ENCODE data around the gene TYRP1. TPM values are rescaled to one million over a fixed set of nuclear protein-coding genes. Genes with fewer than 3 reads are reported as not detected.

TYRP1 gene
- total and polyA plus RNA-seq, 12 donors, result 0.11 to 0.12 TPM; not detected in 10

DNA sequence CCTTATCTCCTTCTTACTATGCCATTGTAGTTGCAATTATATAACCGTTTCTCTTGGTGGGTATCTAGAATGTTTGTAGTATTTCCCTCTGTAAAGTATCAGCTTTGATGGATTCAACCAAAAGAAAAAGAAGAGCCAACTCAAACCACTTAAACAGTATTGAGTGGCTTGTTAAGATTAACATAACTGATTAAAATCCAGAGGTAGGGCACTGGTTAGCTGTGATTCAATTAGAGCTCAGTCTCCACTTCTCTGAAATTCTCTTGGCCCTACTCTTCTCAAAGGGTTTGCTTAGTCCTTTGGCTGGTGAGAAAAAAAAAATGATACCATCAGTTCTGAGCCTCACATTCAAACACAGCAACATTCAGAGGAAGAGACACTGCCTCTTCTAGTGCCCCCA is 37.0 kb downstream of the TYRP1 start:
- no peaks in the 10 kb centered on the region for H3K9me3 ChIP-seq (replicated peaks in 1 of 3)
- TF ChIP-seq, protein P1, sequence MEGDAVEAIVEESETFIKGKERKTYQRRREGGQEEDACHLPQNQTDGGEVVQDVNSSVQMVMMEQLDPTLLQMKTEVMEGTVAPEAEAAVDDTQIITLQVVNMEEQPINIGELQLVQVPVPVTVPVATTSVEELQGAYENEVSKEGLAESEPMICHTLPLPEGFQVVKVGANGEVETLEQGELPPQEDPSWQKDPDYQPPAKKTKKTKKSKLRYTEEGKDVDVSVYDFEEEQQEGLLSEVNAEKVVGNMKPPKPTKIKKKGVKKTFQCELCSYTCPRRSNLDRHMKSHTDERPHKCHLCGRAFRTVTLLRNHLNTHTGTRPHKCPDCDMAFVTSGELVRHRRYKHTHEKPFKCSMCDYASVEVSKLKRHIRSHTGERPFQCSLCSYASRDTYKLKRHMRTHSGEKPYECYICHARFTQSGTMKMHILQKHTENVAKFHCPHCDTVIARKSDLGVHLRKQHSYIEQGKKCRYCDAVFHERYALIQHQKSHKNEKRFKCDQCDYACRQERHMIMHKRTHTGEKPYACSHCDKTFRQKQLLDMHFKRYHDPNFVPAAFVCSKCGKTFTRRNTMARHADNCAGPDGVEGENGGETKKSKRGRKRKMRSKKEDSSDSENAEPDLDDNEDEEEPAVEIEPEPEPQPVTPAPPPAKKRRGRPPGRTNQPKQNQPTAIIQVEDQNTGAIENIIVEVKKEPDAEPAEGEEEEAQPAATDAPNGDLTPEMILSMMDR (IDR thresholded peaks at IDR 0.05), result no peak
- TF ChIP-seq POLR2A (IDR thresholded peaks at IDR 0.05), result no peak
- no peak overlapping the region for H3K4me3 ChIP-seq
- no peak for DNase-seq
- intact Hi-C loops (cut with DNase I), result no loop called here
- H3K27ac ChIP-seq, result no peak overlapping the region
- no peaks in the 10 kb centered on the region for H3K4me1 ChIP-seq (replicated peaks in 1 of 2)
- no peaks in the 10 kb centered on the region for H3K36me3 ChIP-seq (replicated peaks in 1 of 2)
- no peaks in the 10 kb centered on the region for H3K27me3 ChIP-seq
- WGBS, 4 donors, result 67 to 90% (median 74%) methylated on average over 1 of the region's 1 CpG

- Histone ChIP-seq H3K27ac (no peak overlapping the region), H3K27me3 (no peaks in the 10 kb centered on the region), H3K36me3 (replicated peaks in 1 of 2) (no peaks in the 10 kb centered on the region), H3K4me3 (no peak overlapping the region), H3K4me1 (replicated peaks in 1 of 2) (no peaks in the 10 kb centered on the region), H3K9me3 (replicated peaks in 1 of 3) (no peaks in the 10 kb centered on the region)
- no peak for DNase-seq
- TF ChIP-seq POLR2A (IDR thresholded peaks at IDR 0.05), result no peak
- TF ChIP-seq, protein P1 (IDR thresholded peaks at IDR 0.05), result no peak
- intact Hi-C loops (cut with DNase I), result no loop called here
Measured at GRCh38 chr9:12730927-12731326, 37.7 kb downstream of the TYRP1 start.

- TF ChIP-seq, protein P1 (IDR thresholded peaks at IDR 0.05), result no peak
- TF ChIP-seq POLR2A (IDR thresholded peaks at IDR 0.05), result no peak
- Histone ChIP-seq H3K27me3 (no peaks in the 10 kb centered on the region), H3K36me3 (replicated peaks in 1 of 2) (no peaks in the 10 kb centered on the region), H3K9me3 (replicated peaks in 1 of 3) (no peaks in the 10 kb centered on the region), H3K27ac (no peak overlapping the region), H3K4me3 (no peak overlapping the region), H3K4me1 (replicated peaks in 1 of 2) (no peaks in the 10 kb centered on the region)
- WGBS, 4 donors, result 60 to 72% (median 66%) methylated on average over 3 of the region's 3 CpGs
- DNase-seq, result no peak
- intact Hi-C loops (cut with DNase I), result no loop called here
Measured at GRCh38 chr9:12732971-12733370, 39.8 kb downstream of the TYRP1 start.

- H3K4me3 ChIP-seq, result no peak overlapping the region
- TF ChIP-seq POLR2A (IDR thresholded peaks at IDR 0.05), result no peak
- TF ChIP-seq, protein P1 (IDR thresholded peaks at IDR 0.05), result no peak
- no peaks in the 10 kb centered on the region for H3K9me3 ChIP-seq (replicated peaks in 1 of 3)
- 40 to 56% (median 48%) methylated on average over 3 of the region's 3 CpGs for WGBS, 4 donors
- no peaks in the 10 kb centered on the region for H3K36me3 ChIP-seq (replicated peaks in 1 of 2)
- H3K27ac ChIP-seq, result no peak overlapping the region
- H3K4me1 ChIP-seq (replicated peaks in 1 of 2), result no peaks in the 10 kb centered on the region
- no peak for DNase-seq
- no peaks in the 10 kb centered on the region for H3K27me3 ChIP-seq
- intact Hi-C loops (cut with DNase I), result no loop called here
Measured at GRCh38 chr9:12735665-12736064, 42.5 kb downstream of the TYRP1 start.
